ENCODE results near the gene GRIA4.

DNA sequence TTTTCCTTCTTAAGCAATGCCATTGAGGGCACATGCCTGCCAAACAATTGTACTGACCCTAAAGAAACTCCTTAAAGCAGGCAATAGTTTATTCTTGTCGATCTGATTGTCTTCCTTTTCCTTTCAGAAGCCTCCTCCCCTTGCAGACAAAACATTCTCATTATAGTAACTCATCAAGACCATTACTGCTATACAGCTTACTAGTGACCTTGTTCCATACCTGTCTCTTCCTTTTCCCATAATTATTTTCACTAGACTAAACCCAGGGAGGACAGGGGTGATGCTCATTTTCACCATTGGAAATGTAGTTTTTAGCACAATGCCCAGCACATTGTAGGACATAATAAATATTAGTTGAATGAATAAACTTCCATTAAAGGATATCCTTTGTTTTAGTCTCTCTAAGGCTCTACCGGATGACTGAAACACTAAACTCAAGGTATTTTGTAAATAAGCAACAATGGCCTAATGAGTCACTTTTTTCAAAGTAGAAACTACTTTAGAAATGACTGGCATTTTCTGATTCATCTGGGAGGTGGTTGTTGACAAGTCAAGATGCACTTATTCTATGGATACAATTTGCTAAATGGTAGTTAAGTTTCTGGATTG, 421.4 kb downstream of the GRIA4 start:
- TF ChIP-seq, protein P1, sequence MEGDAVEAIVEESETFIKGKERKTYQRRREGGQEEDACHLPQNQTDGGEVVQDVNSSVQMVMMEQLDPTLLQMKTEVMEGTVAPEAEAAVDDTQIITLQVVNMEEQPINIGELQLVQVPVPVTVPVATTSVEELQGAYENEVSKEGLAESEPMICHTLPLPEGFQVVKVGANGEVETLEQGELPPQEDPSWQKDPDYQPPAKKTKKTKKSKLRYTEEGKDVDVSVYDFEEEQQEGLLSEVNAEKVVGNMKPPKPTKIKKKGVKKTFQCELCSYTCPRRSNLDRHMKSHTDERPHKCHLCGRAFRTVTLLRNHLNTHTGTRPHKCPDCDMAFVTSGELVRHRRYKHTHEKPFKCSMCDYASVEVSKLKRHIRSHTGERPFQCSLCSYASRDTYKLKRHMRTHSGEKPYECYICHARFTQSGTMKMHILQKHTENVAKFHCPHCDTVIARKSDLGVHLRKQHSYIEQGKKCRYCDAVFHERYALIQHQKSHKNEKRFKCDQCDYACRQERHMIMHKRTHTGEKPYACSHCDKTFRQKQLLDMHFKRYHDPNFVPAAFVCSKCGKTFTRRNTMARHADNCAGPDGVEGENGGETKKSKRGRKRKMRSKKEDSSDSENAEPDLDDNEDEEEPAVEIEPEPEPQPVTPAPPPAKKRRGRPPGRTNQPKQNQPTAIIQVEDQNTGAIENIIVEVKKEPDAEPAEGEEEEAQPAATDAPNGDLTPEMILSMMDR (conservative IDR thresholded peaks at IDR 0.05): no peak
- TF ChIP-seq EZH2 (IDR thresholded peaks at IDR 0.05; ENCODE audit: low read depth): no peak
